Fibroblast of lung (primary cell): ENCODE data around the gene GJA5. TPM values are rescaled to one million over a fixed set of nuclear protein-coding genes. Genes with fewer than 3 reads are reported as not detected.

Experiments
- DNase-seq, 2 donors: peaks; one replicate each; pipeline versions ENCODE4 v3.0.0 to v3.0.0-alpha.2; 2010; ENCODE audit warnings: low read depth in 2 of 2
- H2AFZ ChIP-seq: 2 replicates; pipeline ENCODE4 v1.5.1; 2012; ENCODE audit warnings: low read length, control low read depth, inconsistent platforms
- H3K27ac ChIP-seq: 2 replicates; pipeline ENCODE4 v1.5.1; 2011; ENCODE audit warnings: low read length, control low read depth; ENCODE audit not compliant: insufficient read depth
- H3K27me3 ChIP-seq: 2 replicates; pipeline ENCODE4 v1.5.1; 2011; ENCODE audit warnings: mild to moderate bottlenecking, low read length; ENCODE audit not compliant: control insufficient read depth, insufficient read depth
- H3K36me3 ChIP-seq: 2 replicates; pipeline ENCODE4 v1.5.1; 2011; ENCODE audit warnings: low read length; ENCODE audit not compliant: control insufficient read depth, insufficient read depth
- H3K4me1 ChIP-seq: 2 replicates; pipeline ENCODE4 v1.5.1; 2011; ENCODE audit warnings: low read length; ENCODE audit not compliant: control insufficient read depth, insufficient read depth; ENCODE audit errors: extremely low read depth
- H3K4me2 ChIP-seq: 2 replicates; pipeline ENCODE4 v1.5.1; 2011; ENCODE audit warnings: low read length, control low read depth; ENCODE audit not compliant: insufficient read depth; ENCODE audit errors: extremely low read depth
- H3K4me3 ChIP-seq, 4 experiments: fragments of 200-600 bp in 1 of 4; sonication (generic) in 1 of 4; replicated peaks in 1 of 4; 2 replicates each; pipeline ENCODE4 v1.5.1; 2011 to 2016; ENCODE audit warnings: low read length in 4 of 4, low read depth in 3 of 4, mild to moderate bottlenecking in 3 of 4, control low read depth in 2 of 4, inconsistent platforms in 1 of 4, mixed read lengths in 1 of 4; ENCODE audit not compliant: insufficient read depth in 1 of 4; ENCODE audit errors: control extremely low read depth in 1 of 4
- H3K79me2 ChIP-seq: 2 replicates; pipeline ENCODE4 v1.5.1; 2012; ENCODE audit warnings: mild to moderate bottlenecking, low read length, inconsistent platforms; ENCODE audit not compliant: control insufficient read depth, insufficient read depth
- H3K9ac ChIP-seq: 2 replicates; pipeline ENCODE4 v1.5.1; 2011; ENCODE audit warnings: mild to moderate bottlenecking, low read length, control low read depth; ENCODE audit not compliant: insufficient read depth
- H3K9me3 ChIP-seq: 2 replicates; pipeline ENCODE4 v1.5.1; 2012; ENCODE audit warnings: low read depth, low read length; ENCODE audit not compliant: control insufficient read depth, insufficient read depth
- H4K20me1 ChIP-seq: 2 replicates; pipeline ENCODE4 v1.5.1; 2011; ENCODE audit warnings: low read length; ENCODE audit not compliant: control insufficient read depth, insufficient read depth; ENCODE audit errors: extremely low read depth
- EZH2 ChIP-seq: IDR thresholded peaks from 2 replicates; pipeline ENCODE4 v1.5.1; 2012; ENCODE audit warnings: low read length, control low read depth, mild to moderate bottlenecking; ENCODE audit errors: missing control alignments
- polyA plus RNA-seq, 2 donors: library from polyadenylated mRNA; depleted of rRNA in 1 of 2; stranded (reverse) in 1 of 2; unstranded in 1 of 2; fragments of >200 nt; gene quantifications; 2 replicates each; pipeline ENCODE4 v1.2.1, GENCODE V29; 2011 to 2012; ENCODE audit warnings: missing spikeins in 1 of 2
- total RNA-seq: library from RNA; depleted of rRNA; stranded (reverse); fragments of >200 nt; gene quantifications from 2 replicates; pipeline ENCODE4 v1.2.1, GENCODE V29; 2014
- TF ChIP-seq, protein P1 (sequence below), 2 donors: IDR thresholded peaks in 1 of 2; conservative IDR thresholded peaks in 1 of 2; 1 replicate in 1 of 2; 2 replicates in 1 of 2; pipeline ENCODE4 v1.5.1; 2011 to 2012; ENCODE audit warnings: low read length in 2 of 2, control low read depth in 1 of 2, inconsistent platforms in 1 of 2, low read depth in 1 of 2, mild to moderate bottlenecking in 1 of 2

Gene GJA5
- total and polyA plus RNA-seq, 2 donors (not counting 1 experiment from before 2014, with no cell fraction given): 0.14 TPM; not detected in 1

DNA sequence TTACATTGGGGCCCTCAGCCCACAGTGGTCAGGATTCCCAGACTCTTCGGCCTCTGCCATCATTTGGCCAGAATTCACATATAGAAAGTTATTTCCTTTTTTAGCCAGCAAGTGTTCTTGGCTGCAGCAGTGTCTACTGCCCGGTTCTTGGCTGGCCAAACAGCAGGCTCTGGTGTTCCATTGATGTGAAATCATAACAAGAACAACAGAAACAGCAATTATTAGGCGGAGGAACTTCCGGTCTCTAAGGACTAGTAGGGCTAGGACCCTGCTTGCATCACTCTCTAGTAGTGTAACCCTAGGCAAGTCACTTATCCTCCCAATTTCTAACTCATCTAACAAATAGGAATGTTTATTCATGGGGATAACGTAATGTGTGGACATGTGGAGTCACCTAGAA lies 8.7 kb upstream of the GJA5 start:
- Histone ChIP-seq H3K4me3 (no peak overlapping the region), H3K4me1 (no peaks in the 10 kb centered on the region), H3K9ac (no peak overlapping the region), H4K20me1 (no peaks in the 10 kb centered on the region), H3K27me3 (no peaks in the 10 kb centered on the region), H2AFZ (no peak overlapping the region), H3K9me3 (no peaks in the 10 kb centered on the region), H3K79me2 (no peaks in the 10 kb centered on the region), H3K27ac (no peak overlapping the region), H3K36me3 (no peaks in the 10 kb centered on the region), H3K4me2 (no peak overlapping the region)
- TF ChIP-seq EZH2: no peak
- TF ChIP-seq, protein P1, sequence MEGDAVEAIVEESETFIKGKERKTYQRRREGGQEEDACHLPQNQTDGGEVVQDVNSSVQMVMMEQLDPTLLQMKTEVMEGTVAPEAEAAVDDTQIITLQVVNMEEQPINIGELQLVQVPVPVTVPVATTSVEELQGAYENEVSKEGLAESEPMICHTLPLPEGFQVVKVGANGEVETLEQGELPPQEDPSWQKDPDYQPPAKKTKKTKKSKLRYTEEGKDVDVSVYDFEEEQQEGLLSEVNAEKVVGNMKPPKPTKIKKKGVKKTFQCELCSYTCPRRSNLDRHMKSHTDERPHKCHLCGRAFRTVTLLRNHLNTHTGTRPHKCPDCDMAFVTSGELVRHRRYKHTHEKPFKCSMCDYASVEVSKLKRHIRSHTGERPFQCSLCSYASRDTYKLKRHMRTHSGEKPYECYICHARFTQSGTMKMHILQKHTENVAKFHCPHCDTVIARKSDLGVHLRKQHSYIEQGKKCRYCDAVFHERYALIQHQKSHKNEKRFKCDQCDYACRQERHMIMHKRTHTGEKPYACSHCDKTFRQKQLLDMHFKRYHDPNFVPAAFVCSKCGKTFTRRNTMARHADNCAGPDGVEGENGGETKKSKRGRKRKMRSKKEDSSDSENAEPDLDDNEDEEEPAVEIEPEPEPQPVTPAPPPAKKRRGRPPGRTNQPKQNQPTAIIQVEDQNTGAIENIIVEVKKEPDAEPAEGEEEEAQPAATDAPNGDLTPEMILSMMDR (conservative IDR thresholded peaks at IDR 0.05 in 1 of 2, IDR thresholded peaks at IDR 0.05 in 1 of 2; ENCODE audit: low read depth in 1 of 2, low read length in 2 of 2): no peak
- peak in 1 of 2 donors; percentile 50 for DNase-seq

DNA sequence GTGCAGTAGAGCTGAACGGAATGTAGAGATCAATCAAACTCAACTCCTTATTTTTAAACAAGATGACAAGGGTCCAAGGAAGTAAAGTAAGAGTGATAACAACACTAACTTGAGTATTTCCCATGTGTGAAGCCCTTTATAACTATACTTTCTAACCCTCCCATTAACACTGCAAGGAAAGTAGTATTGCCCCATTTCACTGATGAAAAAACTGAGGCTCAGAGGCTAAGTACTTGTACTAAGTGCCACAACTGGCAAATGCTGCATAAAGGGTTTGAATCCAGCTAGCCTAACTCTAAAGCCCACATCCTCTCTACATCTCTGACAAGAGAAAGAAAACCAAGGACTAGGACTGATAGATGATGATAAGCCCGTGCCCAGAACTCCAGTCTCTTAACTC lies 8.2 kb upstream of the GJA5 start:
- no peak for TF ChIP-seq EZH2
- TF ChIP-seq, protein P1 (conservative IDR thresholded peaks at IDR 0.05 in 1 of 2, IDR thresholded peaks at IDR 0.05 in 1 of 2; ENCODE audit: low read depth in 1 of 2, low read length in 2 of 2): no peak
- Histone ChIP-seq H3K4me1 (no peaks in the 10 kb centered on the region), H3K4me2 (no peak overlapping the region), H3K4me3 (no peak overlapping the region), H3K9me3 (no peaks in the 10 kb centered on the region), H3K27me3 (no peaks in the 10 kb centered on the region), H3K36me3 (no peaks in the 10 kb centered on the region), H3K79me2 (no peaks in the 10 kb centered on the region), H3K27ac (no peak overlapping the region), H4K20me1 (no peaks in the 10 kb centered on the region), H3K9ac (no peak overlapping the region), H2AFZ (no peak overlapping the region)
- no peak for DNase-seq

DNA sequence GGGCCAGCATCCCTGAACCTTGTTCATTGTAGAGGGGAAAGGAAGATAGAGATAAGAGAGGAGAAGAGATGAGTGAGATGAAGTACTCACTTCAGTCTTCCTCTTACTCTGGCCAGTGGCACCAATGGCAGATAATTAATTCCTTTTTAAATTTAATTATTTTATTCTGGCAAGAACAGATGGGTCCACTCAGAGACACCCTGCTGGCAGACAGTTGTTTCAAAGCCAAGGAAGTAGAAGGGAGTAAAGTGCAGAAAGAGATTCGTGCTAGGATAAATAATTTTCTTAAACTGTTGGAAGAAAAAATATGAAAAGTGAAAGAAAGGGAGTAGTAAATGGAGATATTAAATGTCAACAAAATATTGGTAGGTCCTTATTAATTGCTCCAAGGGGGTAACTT lies 7.7 kb upstream of the GJA5 start:
- H3K4me3 ChIP-seq: no peak overlapping the region
- TF ChIP-seq, protein P1 (conservative IDR thresholded peaks at IDR 0.05 in 1 of 2, IDR thresholded peaks at IDR 0.05 in 1 of 2; ENCODE audit: low read depth in 1 of 2, low read length in 2 of 2): no peak
- no peak for TF ChIP-seq EZH2
- no peak overlapping the region for H3K4me2 ChIP-seq
- H3K27ac ChIP-seq: no peak overlapping the region
- no peaks in the 10 kb centered on the region for H3K4me1 ChIP-seq
- no peak overlapping the region for H2AFZ ChIP-seq
- no peaks in the 10 kb centered on the region for H3K9me3 ChIP-seq
- no peaks in the 10 kb centered on the region for H3K36me3 ChIP-seq
- H3K79me2 ChIP-seq: no peaks in the 10 kb centered on the region
- H3K27me3 ChIP-seq: no peaks in the 10 kb centered on the region
- H3K9ac ChIP-seq: no peak overlapping the region
- H4K20me1 ChIP-seq: no peaks in the 10 kb centered on the region
- DNase-seq: peak in 1 of 2 donors; percentile 22
